Inferior parietal cortex (tissue), 1 donor: ENCODE data around the gene STX1A.

ENCODE experiments used
- DNase-seq: peaks from one replicate; pipeline ENCODE4 v3.0.0-alpha.2; 2016; ENCODE audit errors: extremely low spot score

The STX1A gene

GRCh38 chr7:73649576-73649975 lies 69.9 kb downstream of the STX1A start:
- DNase-seq, result no peak
